ENCODE measurements around the gene MZT1.

The MZT1 gene

GRCh38 chr13:72678312-72678711 lies 49.1 kb downstream of the MZT1 start:
- Histone ChIP-seq H3K9me3 (no peaks in the 10 kb centered on the region), H3K27me3 (no peaks in the 10 kb centered on the region), H3K36me3 (no peaks in the 10 kb centered on the region), H3K4me1 (peaks cover 10% of the 10 kb centered on the region; the same call in 1 of the 2 replicates), H3K4me3 (ENCODE audit: low read depth, low read length) (no peak overlapping the region)
- no peak for DNase-seq
- no peak for TF ChIP-seq CTCF (IDR thresholded peaks at IDR 0.05; ENCODE audit: low read depth, low read length)

GRCh38 chr13:72677431-72677830 lies 50.0 kb downstream of the MZT1 start:
- H3K9me3 ChIP-seq, result no peaks in the 10 kb centered on the region
- no peak for DNase-seq
- H3K4me3 ChIP-seq (ENCODE audit: low read depth, low read length), result no peak overlapping the region
- H3K4me1 ChIP-seq, result peaks cover 10% of the 10 kb centered on the region; the same call in 1 of the 2 replicates
- H3K27me3 ChIP-seq, result no peaks in the 10 kb centered on the region
- no peaks in the 10 kb centered on the region for H3K36me3 ChIP-seq
- TF ChIP-seq CTCF (IDR thresholded peaks at IDR 0.05; ENCODE audit: low read depth, low read length), result no peak

DNA sequence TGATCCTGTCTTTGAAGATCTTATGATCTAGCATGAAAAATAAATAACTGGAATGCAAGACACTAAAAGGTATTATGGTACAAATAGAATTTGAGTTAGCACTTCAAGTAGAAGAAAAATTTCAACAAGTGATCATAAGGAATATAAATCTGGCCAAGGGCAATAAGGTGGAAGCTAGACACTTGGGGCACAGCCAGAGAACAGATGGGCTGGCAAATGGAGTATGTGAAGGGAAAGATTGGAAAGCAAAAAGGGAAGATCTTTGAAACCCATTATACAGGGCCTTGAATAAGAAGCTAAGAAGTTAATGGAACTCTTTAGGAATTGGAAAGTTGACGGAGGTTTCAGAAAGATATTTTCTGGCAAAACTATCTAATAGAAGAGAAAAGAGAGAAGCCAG lies 61.0 kb downstream of the MZT1 start:
- H3K27me3 ChIP-seq, result no peaks in the 10 kb centered on the region
- H3K4me3 ChIP-seq (ENCODE audit: low read depth, low read length), result no peak overlapping the region
- no peaks in the 10 kb centered on the region for H3K4me1 ChIP-seq
- no peak for TF ChIP-seq CTCF (IDR thresholded peaks at IDR 0.05; ENCODE audit: low read depth, low read length)
- no peak for DNase-seq
- no peaks in the 10 kb centered on the region for H3K9me3 ChIP-seq
- H3K36me3 ChIP-seq, result no peaks in the 10 kb centered on the region

DNA sequence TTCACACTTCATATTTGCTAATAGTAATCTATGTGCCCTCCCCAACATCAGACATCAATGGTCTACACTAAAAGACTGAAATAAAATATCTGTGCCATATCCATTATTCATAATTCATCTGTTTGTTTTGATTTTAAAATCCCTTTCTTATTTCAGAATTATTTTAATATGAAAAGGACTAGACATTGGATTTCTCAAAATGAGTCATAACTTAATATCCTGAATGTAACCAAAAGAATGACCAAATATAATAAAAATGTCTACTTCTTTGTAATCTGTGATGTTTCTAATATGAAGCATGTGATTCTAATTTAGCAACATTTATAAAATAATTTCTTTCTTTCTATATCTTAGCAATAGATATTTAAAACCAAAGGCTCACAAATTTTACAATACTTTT lies 64.9 kb downstream of the MZT1 start:
- H3K9me3 ChIP-seq, result no peaks in the 10 kb centered on the region
- no peak overlapping the region for H3K4me3 ChIP-seq (ENCODE audit: low read depth, low read length)
- H3K27me3 ChIP-seq, result no peaks in the 10 kb centered on the region
- TF ChIP-seq CTCF (IDR thresholded peaks at IDR 0.05; ENCODE audit: low read depth, low read length), result no peak
- DNase-seq, result no peak
- H3K4me1 ChIP-seq, result no peaks in the 10 kb centered on the region
- no peaks in the 10 kb centered on the region for H3K36me3 ChIP-seq

Data from BE2C (cell line).